Endothelial cell of umbilical vein (primary cell): ENCODE measurements around the gene LRRC72. TPM values are rescaled to one million over a fixed set of nuclear protein-coding genes. Genes with fewer than 3 reads are reported as not detected.

Source experiments
- BruUV-seq: library from RNA; stranded (reverse); fragments of 400-500 nt; replicated peaks from 2 replicates; lab custom pipeline; 2021; lab: Mats Ljungman, UMichigan
- CTCF ChIA-PET: fragments of 300-600, 350-600 bp; sonication (Branson Sonifier 250); formaldehyde crosslinking; loops from one replicate; lab custom pipeline; 2021; ENCODE audit warnings: antibody characterized with exemption, inconsistent platforms; lab: Charles Lee
- POLR2A ChIA-PET: fragments of 300-600, 350-600 bp; sonication (Branson Sonifier 250); formaldehyde crosslinking; loops from one replicate; lab custom pipeline; 2021; ENCODE audit warnings: antibody characterized with exemption, inconsistent platforms; lab: Charles Lee
- DNase-seq: peaks from one replicate; pipeline ENCODE4 v3.0.0-alpha.2; 2011; ENCODE audit warnings: low read depth, low spot score
- FAIRE-seq: peaks from 2 replicates; lab custom pipeline; 2011; peaks lifted over from hg19 to GRCh38; lab: Jason Lieb, UNC
- H2AFZ ChIP-seq: 2 replicates; pipeline ENCODE4 v1.6.0; 2012; ENCODE audit warnings: low read depth, low read length, control low read depth, inconsistent platforms
- H3K27ac ChIP-seq: 2 replicates; pipeline ENCODE4 v1.5.1; 2011; ENCODE audit warnings: low read depth, mild to moderate bottlenecking, control low read depth, low read length, moderate library complexity; ENCODE audit not compliant: insufficient read depth
- H3K27me3 ChIP-seq, 2 experiments: 2 replicates each; pipeline versions ENCODE4 v1.6.0 to v1.6.1; 2011; ENCODE audit warnings: low read length in 2 of 2, mixed read lengths in 1 of 2; ENCODE audit not compliant: control insufficient read depth in 2 of 2, insufficient read depth in 2 of 2
- H3K36me3 ChIP-seq, 2 experiments: 2 replicates in 1 of 2; 3 replicates in 1 of 2; pipeline ENCODE4 v1.5.1; 2011; ENCODE audit warnings: low read length in 2 of 2, mild to moderate bottlenecking in 1 of 2, moderate library complexity in 1 of 2; ENCODE audit not compliant: control insufficient read depth in 2 of 2, insufficient read depth in 2 of 2; ENCODE audit errors: extremely low read depth in 1 of 2
- H3K4me1 ChIP-seq: 3 replicates; pipeline ENCODE4 v1.5.1; 2011; ENCODE audit warnings: mild to moderate bottlenecking, low read length; ENCODE audit not compliant: control insufficient read depth, insufficient read depth; ENCODE audit errors: extremely low read depth
- H3K4me2 ChIP-seq: 2 replicates; pipeline ENCODE4 v1.6.1; 2011; ENCODE audit warnings: low read length, control low read depth, mixed read lengths; ENCODE audit not compliant: insufficient read depth
- H3K4me3 ChIP-seq, 3 experiments: fragments of 200-600 bp in 1 of 3; sonication (generic), shearing (Covaris generic) in 1 of 3; replicated peaks in 1 of 3; 2 replicates each; pipeline ENCODE4 v1.5.1; 2011 to 2016; ENCODE audit warnings: control low read depth in 3 of 3, low read length in 3 of 3, mild to moderate bottlenecking in 2 of 3, inconsistent platforms in 1 of 3, low read depth in 1 of 3, moderate library complexity in 1 of 3; ENCODE audit not compliant: insufficient read depth in 1 of 3
- H3K79me2 ChIP-seq: 2 replicates; pipeline ENCODE4 v1.6.0; 2012; ENCODE audit warnings: low read length, inconsistent platforms; ENCODE audit not compliant: control insufficient read depth, insufficient read depth
- H3K9ac ChIP-seq: replicated peaks from 2 replicates; pipeline ENCODE3; 2011; ENCODE audit warnings: low read length, control low read depth; ENCODE audit not compliant: insufficient read depth; ENCODE audit errors: extremely low read depth
- H3K9me1 ChIP-seq: replicated peaks from 3 replicates; pipeline ENCODE4 v1.6.0; 2011; ENCODE audit warnings: mild to moderate bottlenecking, low read length; ENCODE audit not compliant: control insufficient read depth, insufficient read depth; ENCODE audit errors: extremely low read depth
- H3K9me3 ChIP-seq: replicated peaks from 2 replicates; pipeline ENCODE4 v1.5.1; 2012; ENCODE audit warnings: low read length, inconsistent platforms; ENCODE audit not compliant: control insufficient read depth, insufficient read depth
- H4K20me1 ChIP-seq: replicated peaks from 2 replicates; pipeline ENCODE3; 2011; ENCODE audit warnings: mild to moderate bottlenecking, low read length; ENCODE audit not compliant: control insufficient read depth, insufficient read depth; ENCODE audit errors: extremely low read depth
- CTCF ChIP-seq, 2 donors: IDR thresholded peaks; 1 replicate in 1 of 2; 2 replicates in 1 of 2; pipeline ENCODE4 v1.5.1; 2011; ENCODE audit warnings: low read length in 2 of 2, mild to moderate bottlenecking in 2 of 2, moderate library complexity in 2 of 2, control low read depth in 1 of 2, inconsistent platforms in 1 of 2, low read depth in 1 of 2; ENCODE audit not compliant: insufficient read depth in 1 of 2; ENCODE audit errors: extremely low read depth in 1 of 2
- EZH2 ChIP-seq: IDR thresholded peaks from 2 replicates; pipeline ENCODE4 v1.6.1; 2012; ENCODE audit warnings: borderline replicate concordance, low read depth, mild to moderate bottlenecking, moderate library complexity, low read length, inconsistent platforms; ENCODE audit not compliant: severe bottlenecking
- FOS ChIP-seq: IDR thresholded peaks from 2 replicates; pipeline ENCODE4 v1.6.1; 2011; ENCODE audit warnings: mild to moderate bottlenecking, low read length, moderate library complexity, borderline replicate concordance; ENCODE audit not compliant: insufficient read depth
- GATA2 ChIP-seq: IDR thresholded peaks from 2 replicates; pipeline ENCODE4 v1.7.0; 2011; ENCODE audit warnings: low read depth, mild to moderate bottlenecking, moderate library complexity, mixed read lengths, low read length; ENCODE audit not compliant: insufficient read length, insufficient read depth
- JUN ChIP-seq: IDR thresholded peaks from 2 replicates; pipeline ENCODE4 v1.6.1; 2011; ENCODE audit warnings: borderline replicate concordance, low read depth; ENCODE audit not compliant: insufficient read length, insufficient read depth
- MAX ChIP-seq: IDR thresholded peaks from 2 replicates; pipeline ENCODE4 v1.6.1; 2011; ENCODE audit not compliant: insufficient read depth, insufficient read length
- MYC ChIP-seq: IDR thresholded peaks from one replicate; pipeline ENCODE4 v1.6.1; 2011; ENCODE audit warnings: mild to moderate bottlenecking, low read depth, low read length
- POLR2A ChIP-seq: IDR thresholded peaks from 2 replicates; pipeline ENCODE4 v1.6.1; 2012; ENCODE audit warnings: low read depth, mild to moderate bottlenecking, control low read depth, low read length
- POLR2AphosphoS5 ChIP-seq: IDR thresholded peaks from 2 replicates; pipeline ENCODE4 v1.6.1; 2012; ENCODE audit warnings: low read depth, mild to moderate bottlenecking, control low read depth, low read length, moderate library complexity; ENCODE audit not compliant: insufficient read depth
- dilution Hi-C: fragments of 300-500 bp; cut with MboI; formaldehyde crosslinking; loops from one replicate; pipeline ENCODE4 v1.15.0; 2019; ENCODE audit warnings: low sequenced_read_pairs; ENCODE audit not compliant: extremely low pct_ligation_motif_present
- intact Hi-C: fragments of 100-400 bp; cut with micrococcal nuclease; formaldehyde crosslinking; loops from one replicate; pipeline ENCODE4 v1.10.0; 2022
- polyA plus RNA-seq, 4 experiments: library from polyadenylated mRNA; depleted of rRNA in 3 of 4; stranded (reverse) in 3 of 4; unstranded in 1 of 4; fragments of >200 nt; gene quantifications; 2 replicates each; pipeline versions ENCODE4 v1.2.1 to v1.2.3, GENCODE V29; 2011 to 2012; ENCODE audit warnings: missing spikeins in 1 of 4
- total RNA-seq: library from RNA; stranded (reverse); gene quantifications from 2 replicates; pipeline ENCODE4 v1.2.3, GENCODE V29; 2021

LRRC72 gene
- total and polyA plus RNA-seq, 2 donors (not counting 3 experiments of a cell fraction or from before 2014, with no cell fraction given) = not detected

- dilution Hi-C loops (no loop called here), intact Hi-C loops (no loop called here)
- BruUV-seq = no TSS peak
- no peaks in the 10 kb centered on the region for H3K27me3 ChIP-seq
- H4K20me1 ChIP-seq = no peaks in the 10 kb centered on the region
- no peaks in the 10 kb centered on the region for H3K4me1 ChIP-seq
- no peak for FAIRE-seq
- no peaks in the 10 kb centered on the region for H3K36me3 ChIP-seq
- H3K9me3 ChIP-seq = no peaks in the 10 kb centered on the region
- ChIA-PET POLR2A (no interaction called here), CTCF (interaction anchor here (2.1 kb wide), 1 partner anchor 53 kb away, joined by 6 read pairs; no protein-coding TSS in a partner anchor)
- TF ChIP-seq EZH2 (no peak), MAX (no peak), FOS (no peak), GATA2 (no peak), POLR2AphosphoS5 (no peak), MYC (no peak), JUN (no peak), CTCF (IDR thresholded peaks at IDR 0.05; ENCODE audit: extremely low read depth in 1 of 2, insufficient read depth in 1 of 2, low read depth in 1 of 2, low read length in 2 of 2) (no peak), POLR2A (no peak)
- H3K9ac ChIP-seq = no peak overlapping the region
- H3K9me1 ChIP-seq = no peaks in the 10 kb centered on the region
- H3K27ac ChIP-seq = no peak overlapping the region
- H3K4me2 ChIP-seq = no peak overlapping the region
- H3K4me3 ChIP-seq = no peak overlapping the region
- no peak for DNase-seq
- no peaks in the 10 kb centered on the region for H3K79me2 ChIP-seq
- no peak overlapping the region for H2AFZ ChIP-seq
These were observed 15.3 kb upstream of the LRRC72 start for GRCh38 chr7:16511314-16511713.
